Hippocampal formation (tissue), 2 donors: ENCODE results near the gene LRRC8D.

Experiments
- DNase-seq, 2 donors: peaks; one replicate each; lab custom pipeline; 2025; lab: John Stamatoyannopoulos, UW

The LRRC8D gene

GRCh38 chr1:89870998-89871397 lies 50.2 kb downstream of the LRRC8D start:
- DNase-seq, result no peak

GRCh38 chr1:89871768-89872473 lies 51.1 kb downstream of the LRRC8D start:
- peak in 1 of 2 donors; percentile 41 for DNase-seq

GRCh38 chr1:89872567-89872966 lies 51.7 kb downstream of the LRRC8D start:
- no peak for DNase-seq

- DNase-seq, result no peak
Observed at GRCh38 chr1:89873288-89873687, 52.5 kb downstream of the LRRC8D start.

- DNase-seq, result no peak
Observed at GRCh38 chr1:89873770-89874169, 52.9 kb downstream of the LRRC8D start.

GRCh38 chr1:89876463-89876862 lies 55.6 kb downstream of the LRRC8D start:
- no peak for DNase-seq

- no peak for DNase-seq
Observed at GRCh38 chr1:89877756-89878155, 56.9 kb downstream of the LRRC8D start.

- no peak for DNase-seq
Observed at GRCh38 chr1:89878256-89878655, 57.4 kb downstream of the LRRC8D start.

- DNase-seq, result no peak
Observed at GRCh38 chr1:89880679-89881078, 59.8 kb downstream of the LRRC8D start.

GRCh38 chr1:89881415-89882058 lies 60.7 kb downstream of the LRRC8D start:
- DNase-seq, result no peak

GRCh38 chr1:89882348-89883029 lies 61.7 kb downstream of the LRRC8D start:
- no peak for DNase-seq

- no peak for DNase-seq
Observed at GRCh38 chr1:89883030-89883379, 62.2 kb downstream of the LRRC8D start.

- no peak for DNase-seq
Observed at GRCh38 chr1:89884718-89885596, 64.1 kb downstream of the LRRC8D start.

GRCh38 chr1:89887270-89887669 lies 66.4 kb downstream of the LRRC8D start:
- DNase-seq, result no peak

GRCh38 chr1:89887713-89888112 lies 66.9 kb downstream of the LRRC8D start:
- no peak for DNase-seq

GRCh38 chr1:89888480-89889322 lies 67.9 kb downstream of the LRRC8D start:
- no peak for DNase-seq

GRCh38 chr1:89889323-89889615 lies 68.4 kb downstream of the LRRC8D start:
- DNase-seq, result no peak

- no peak for DNase-seq
Observed at GRCh38 chr1:89890085-89890752, 69.4 kb downstream of the LRRC8D start.

GRCh38 chr1:89892816-89893215 lies 72.0 kb downstream of the LRRC8D start:
- no peak for DNase-seq

- DNase-seq, result no peak
Observed at GRCh38 chr1:89894210-89895201, 73.7 kb downstream of the LRRC8D start.
